Heart left ventricle (tissue), 16 donors: ENCODE data around the gene BLACAT1. TPM values are rescaled to one million over a fixed set of nuclear protein-coding genes. Genes with fewer than 3 reads are reported as not detected.

Experiments
- ATAC-seq, 4 donors: fragments of 200-7000 bp; cut with Tn5 transposase; one replicate each; pipeline ENCODE4 v1.9.1; 2020 to 2022; ENCODE audit warnings: moderate library complexity in 4 of 4, mild to moderate bottlenecking in 3 of 4, moderate number of reproducible peaks in 1 of 4
- DNase-seq, 5 donors: peaks; one replicate each; pipeline ENCODE4 v3.0.0-alpha.2; 2020
- H3K27ac ChIP-seq, 12 donors: fragments of 200-600 bp; sonication (generic) in 4 of 12; one replicate each; pipeline versions ENCODE4 v1.5.0 to v1.8.0; 2016 to 2022; ENCODE audit warnings: mild to moderate bottlenecking in 2 of 12
- H3K27me3 ChIP-seq, 9 donors: fragments of 200-600 bp; sonication (generic) in 2 of 9; one replicate each; pipeline versions ENCODE4 v1.5.1 to v1.8.0; 2016 to 2022; ENCODE audit warnings: mild to moderate bottlenecking in 3 of 9
- H3K36me3 ChIP-seq, 9 donors: fragments of 200-600 bp; sonication (generic) in 2 of 9; one replicate each; pipeline versions ENCODE4 v1.5.0 to v1.8.0; 2018 to 2022; ENCODE audit warnings: mild to moderate bottlenecking in 2 of 9
- H3K4me1 ChIP-seq, 12 donors: fragments of 200-600 bp; sonication (generic) in 4 of 12; one replicate each; pipeline versions ENCODE4 v1.5.0 to v1.8.0; 2016 to 2022; ENCODE audit warnings: mild to moderate bottlenecking in 3 of 12
- H3K4me3 ChIP-seq, 12 donors: fragments of 200-600 bp; sonication (generic) in 4 of 12; one replicate each; pipeline versions ENCODE4 v1.5.0 to v1.8.0; 2017 to 2022; ENCODE audit warnings: mild to moderate bottlenecking in 9 of 12, moderate library complexity in 4 of 12
- H3K9me3 ChIP-seq, 12 donors: fragments of 200-600 bp; sonication (generic) in 4 of 12; one replicate each; pipeline versions ENCODE4 v1.5.0 to v1.8.0; 2016 to 2022; ENCODE audit warnings: mild to moderate bottlenecking in 1 of 12
- CTCF ChIP-seq, 12 donors: fragments of 200-600 bp; sonication (generic) in 4 of 12; IDR thresholded peaks; one replicate each; pipeline versions ENCODE4 v1.5.0 to v1.8.0; 2018 to 2022; ENCODE audit warnings: antibody characterized with exemption in 12 of 12, mild to moderate bottlenecking in 5 of 12
- POLR2A ChIP-seq, 2 donors: fragments of 450-650 bp; IDR thresholded peaks; one replicate each; pipeline ENCODE4 v1.6.1; 2017; ENCODE audit warnings: antibody characterized with exemption in 2 of 2, mild to moderate bottlenecking in 2 of 2, moderate library complexity in 2 of 2
- WGBS, 4 donors: extraction: QIAGEN DNeasy Blood & Tissue Kit in 2 of 4; methylation state at CpG; one replicate each; pipeline versions ENCODE4 v1.1.5 to v1.1.7; 2013 to 2018; 5-methylcytosine and 5-hydroxymethylcytosine counted together
- intact Hi-C, 10 donors: fragments of 100-400 bp; cut with DNase I; formaldehyde crosslinking; loops; one replicate each; pipeline versions ENCODE4 v1.11.1 to v1.14.2; 2022
- polyA plus RNA-seq, 2 donors: library from polyadenylated mRNA; stranded (reverse); fragments of 200-250 nt; gene quantifications; one replicate each; pipeline ENCODE4 v1.2.3, GENCODE V29; 2013
- total RNA-seq, 9 donors: library from RNA; depleted of rRNA in 2 of 9; stranded (reverse); fragments of >200 nt in 2 of 9; fragmentation: NEBNext Ultra II Directional in 3 of 9; extraction: Animal tissue kit (Norgen Biotek cat#: 25700) in 3 of 9; gene quantifications; one replicate each; pipeline versions ENCODE4 v1.1.0 to v1.2.4, GENCODE V29; 2016 to 2023
- donor health status: ischemic (EF 13 %, LVEDD 7.1; RV severe dilation, severe dysfunction).
- donor health status: healthy with polysubstance abuse.
- donor health status: DM: no; HTN: yes; CAD: no.
- donor health status: DM: no; HTN: no; CAD: no.
- donor health status: ischemic (EF 25% LVEDD 6.9; RV normal size, moderate dysfunction).
- donor health status: ischemic (EF 25% LVEDD 5.7; RV mildly dilated, moderate dysfunction).
- donor health status: healthy.
- donor health status: DM: yes; HTN: yes; CAD: no.
- donor health status: ischemic (EF 35%, LVEDD 5.7; RV mildly dilated, moderate dysfunction).
- donor health status: nonischemic (EF 11% LVEDD 7.7; RV severe dilation, severe dysfunction).
- donor health status: DM: yes; HTN: yes; CAD: no.
- donor health status: PGD.
- donor health status: ischemic (EF 29% LVEDD 5.4; RV normal size, mild dysfunction).
- donor health status: nonischemic (EF 23%, LVEDD 6.1; RV moderate dilation, normal function).

The BLACAT1 gene
- total and polyA plus RNA-seq, 11 donors: 0.27 TPM; not detected in 10

- 7 to 9% (median 8%) methylated on average over 27 to 32 of the region's 32 CpGs for WGBS, 4 donors
- intact Hi-C loops: loop anchor here in 9 of 10 donors (2.0 to 10.0 kb wide), 5 partner anchors 34 to 78 kb away; partner anchors contain the start of gene KLHDC8A (in 1 of the 9)
- DNase-seq: peak in 4 of 5 donors; percentile 42 to 63 (median 56)
- TF ChIP-seq CTCF (IDR thresholded peaks at IDR 0.05) (peak; percentile 66 to 89 (median 78)), POLR2A (IDR thresholded peaks at IDR 0.05) (no peak)
- H3K4me1 ChIP-seq: peaks cover 0 to 12% (median 4%) of the 10 kb centered on the region in 12 donors
- ATAC-seq: peak; percentile 63 to 86 (median 74)
- no peaks in the 10 kb centered on the region for H3K9me3 ChIP-seq
- H3K27ac ChIP-seq: no peak overlapping the region
- H3K36me3 ChIP-seq: no peaks in the 10 kb centered on the region
- H3K27me3 ChIP-seq: no peaks in the 10 kb centered on the region
- H3K4me3 ChIP-seq: peak overlapping the region in 11 of 12 donors; percentile 28 to 65 (median 55)
Measured at GRCh38 chr1:205430696-205431305, 25.0 kb downstream of the BLACAT1 start.

GRCh38 chr1:205429762-205430695 is 25.8 kb downstream of the BLACAT1 start:
- TF ChIP-seq POLR2A (IDR thresholded peaks at IDR 0.05): no peak
- TF ChIP-seq CTCF (IDR thresholded peaks at IDR 0.05): no peak
- ATAC-seq (peak in 2 of 4 donors; percentile 11 to 19), DNase-seq (no peak)
- Histone ChIP-seq H3K4me1 (peaks cover 0 to 12% (median 4%) of the 10 kb centered on the region in 12 donors), H3K27me3 (peaks cover 0 to 5% (median 0%) of the 10 kb centered on the region in 9 donors), H3K27ac (no peak overlapping the region), H3K9me3 (no peaks in the 10 kb centered on the region), H3K4me3 (peak overlapping the region in 11 of 12 donors; percentile 28 to 65 (median 55)), H3K36me3 (no peaks in the 10 kb centered on the region)
- intact Hi-C loops: loop anchor here in 9 of 10 donors (2.0 to 10.0 kb wide), 5 partner anchors 33 to 78 kb away; partner anchors contain the start of gene KLHDC8A (in 1 of the 9)
- WGBS, 4 donors: 60 to 74% (median 62%) methylated on average over 26 to 29 of the region's 29 CpGs

GRCh38 chr1:205424901-205425600 is 30.8 kb downstream of the BLACAT1 start:
- TF ChIP-seq POLR2A (IDR thresholded peaks at IDR 0.05): no peak
- no peak for TF ChIP-seq CTCF (IDR thresholded peaks at IDR 0.05)
- H3K27ac ChIP-seq: no peak overlapping the region
- H3K4me3 ChIP-seq: no peak overlapping the region
- peaks cover 0 to 17% (median 0%) of the 10 kb centered on the region in 12 donors for H3K4me1 ChIP-seq
- DNase-seq: no peak
- H3K36me3 ChIP-seq: no peaks in the 10 kb centered on the region
- no peaks in the 10 kb centered on the region for H3K9me3 ChIP-seq
- intact Hi-C loops: no loop called here
- H3K27me3 ChIP-seq: peaks cover 0 to 6% (median 0%) of the 10 kb centered on the region in 9 donors
- no peak for ATAC-seq
- WGBS, 4 donors: 63 to 67% (median 65%) methylated on average over 8 of the region's 8 CpGs
